Measurements from ENCODE around the gene GRK3. TPM values are rescaled to one million over a fixed set of nuclear protein-coding genes. Genes with fewer than 3 reads are reported as not detected.
"Not testable (repeated sequence)": the region's sequence is repeated elsewhere in the genome, so short reads cannot be mapped to it uniquely, and the experiment has no call there.

Gene GRK3
- total RNA-seq, 2 donors from 2014 or later: 19.4 to 21.0 TPM

DNA sequence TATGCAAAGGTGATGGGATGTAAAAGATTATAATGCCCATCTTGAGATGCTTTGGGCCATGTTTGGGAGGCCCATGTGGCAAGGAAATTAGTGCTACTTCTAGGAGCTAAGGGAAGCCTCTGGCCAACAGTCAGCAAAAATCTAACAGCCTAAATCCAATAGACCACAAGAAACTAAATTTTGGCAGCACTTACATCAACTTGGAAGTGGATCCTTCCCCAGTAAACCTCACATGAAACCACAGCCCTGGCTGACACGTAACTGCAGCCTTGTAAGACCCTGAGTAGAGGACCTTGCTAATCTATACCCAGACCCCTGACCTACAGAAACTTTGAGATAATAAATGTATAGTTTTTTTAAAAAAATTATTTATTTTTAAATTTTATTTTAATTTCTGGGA, 13.1 kb upstream of the GRK3 start:
- Mint-ChIP-seq H3K9me3 (peaks cover 8% of the 10 kb centered on the region), H3K4me1 (peaks cover 3% of the 10 kb centered on the region), H3K27me3 (ENCODE audit: insufficient read depth) (no peaks in the 10 kb centered on the region), H3K4me3 (no peak overlapping the region), H3K36me3 (ENCODE audit: low read depth) (no peaks in the 10 kb centered on the region), H3K27ac (no peak overlapping the region)
- DNase-seq: no peak
- WGBS, 2 experiments (ENCODE audit: insufficient coverage in 1 of 2, insufficient read length in 1 of 2): 93% methylated on average over 1 of the region's 1 CpG; no CpG with 5 or more reads in 1 of the 2 experiments
- Histone ChIP-seq H3K9ac (ENCODE audit: extremely low read depth, low read length, poor library complexity, severe bottlenecking) (no peak overlapping the region), H3K4me1 (ENCODE audit: control insufficient read depth, insufficient read depth, low read length) (no peaks in the 10 kb centered on the region), H3K27ac (ENCODE audit: low read depth, low read length) (no peak overlapping the region), H3K27me3 (ENCODE audit: control insufficient read depth, insufficient read depth, low read length, poor library complexity, severe bottlenecking) (no peaks in the 10 kb centered on the region), H3K9me3 (ENCODE audit: control insufficient read depth, low read length) (no peaks in the 10 kb centered on the region), H3K4me3 (ENCODE audit: low read length) (no peak overlapping the region), H3K36me3 (ENCODE audit: control insufficient read depth, insufficient read depth, low read length) (no peaks in the 10 kb centered on the region)
- TF ChIP-seq, protein P1, sequence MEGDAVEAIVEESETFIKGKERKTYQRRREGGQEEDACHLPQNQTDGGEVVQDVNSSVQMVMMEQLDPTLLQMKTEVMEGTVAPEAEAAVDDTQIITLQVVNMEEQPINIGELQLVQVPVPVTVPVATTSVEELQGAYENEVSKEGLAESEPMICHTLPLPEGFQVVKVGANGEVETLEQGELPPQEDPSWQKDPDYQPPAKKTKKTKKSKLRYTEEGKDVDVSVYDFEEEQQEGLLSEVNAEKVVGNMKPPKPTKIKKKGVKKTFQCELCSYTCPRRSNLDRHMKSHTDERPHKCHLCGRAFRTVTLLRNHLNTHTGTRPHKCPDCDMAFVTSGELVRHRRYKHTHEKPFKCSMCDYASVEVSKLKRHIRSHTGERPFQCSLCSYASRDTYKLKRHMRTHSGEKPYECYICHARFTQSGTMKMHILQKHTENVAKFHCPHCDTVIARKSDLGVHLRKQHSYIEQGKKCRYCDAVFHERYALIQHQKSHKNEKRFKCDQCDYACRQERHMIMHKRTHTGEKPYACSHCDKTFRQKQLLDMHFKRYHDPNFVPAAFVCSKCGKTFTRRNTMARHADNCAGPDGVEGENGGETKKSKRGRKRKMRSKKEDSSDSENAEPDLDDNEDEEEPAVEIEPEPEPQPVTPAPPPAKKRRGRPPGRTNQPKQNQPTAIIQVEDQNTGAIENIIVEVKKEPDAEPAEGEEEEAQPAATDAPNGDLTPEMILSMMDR (conservative IDR thresholded peaks at IDR 0.05): no peak

DNA sequence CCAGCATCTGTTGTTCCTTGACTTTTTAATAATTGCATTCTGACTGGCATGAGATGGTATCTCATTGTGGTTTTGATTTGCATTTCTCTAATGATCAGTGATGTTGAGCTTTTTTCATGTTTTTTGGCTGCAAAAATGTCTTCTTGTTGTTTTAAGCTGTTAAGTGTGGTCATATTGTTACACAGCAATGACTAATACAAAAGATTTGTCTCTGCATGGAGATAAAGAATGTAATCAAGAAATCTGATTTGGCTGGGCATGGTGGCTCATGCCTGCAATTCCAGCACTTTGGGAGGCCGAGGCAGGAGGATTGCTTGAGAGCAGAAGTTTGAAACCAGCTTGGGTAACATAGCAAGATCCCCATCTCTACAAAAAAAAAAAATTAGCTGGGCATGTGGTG, 12.1 kb upstream of the GRK3 start:
- H3K36me3 ChIP-seq (ENCODE audit: control insufficient read depth, insufficient read depth, low read length); H3K4me3 ChIP-seq (ENCODE audit: low read length); H3K36me3 Mint-ChIP-seq (ENCODE audit: low read depth); H3K27me3 ChIP-seq (ENCODE audit: control insufficient read depth, insufficient read depth, low read length, poor library complexity, severe bottlenecking); H3K9me3 ChIP-seq (ENCODE audit: control insufficient read depth, low read length); DNase-seq; H3K4me3 Mint-ChIP-seq; H3K9ac ChIP-seq (ENCODE audit: extremely low read depth, low read length, poor library complexity, severe bottlenecking); H3K27me3 Mint-ChIP-seq (ENCODE audit: insufficient read depth); H3K27ac ChIP-seq (ENCODE audit: low read depth, low read length); H3K4me1 ChIP-seq (ENCODE audit: control insufficient read depth, insufficient read depth, low read length); H3K4me1 Mint-ChIP-seq; H3K9me3 Mint-ChIP-seq; H3K27ac Mint-ChIP-seq: not testable (repeated sequence)
- 100% methylated on average over 1 of the region's 1 CpG; no CpG with 5 or more reads in 1 of the 2 experiments for WGBS, 2 experiments (ENCODE audit: insufficient coverage in 1 of 2, insufficient read length in 1 of 2)

DNA sequence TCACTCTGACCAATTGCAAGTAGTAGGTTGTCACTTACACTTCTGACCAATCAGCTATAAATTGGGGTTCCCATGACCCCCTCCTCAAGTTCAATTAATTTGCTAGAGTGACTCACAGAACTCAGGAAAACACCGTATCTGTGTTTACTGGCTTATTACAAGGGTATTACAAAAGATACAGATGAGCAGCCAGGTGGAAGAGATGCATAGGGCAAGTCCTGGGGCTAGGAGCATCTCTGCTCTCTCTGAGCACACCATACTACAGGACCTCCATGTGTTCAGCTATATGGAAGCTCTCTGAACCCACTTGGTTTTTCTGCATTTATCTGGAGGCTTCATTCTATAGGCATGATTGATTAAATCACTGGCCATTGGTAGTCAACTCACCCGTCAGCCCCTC, 11.3 kb upstream of the GRK3 start:
- Mint-ChIP-seq H3K4me1 (no peaks in the 10 kb centered on the region), H3K9me3 (peaks cover 8% of the 10 kb centered on the region), H3K27me3 (ENCODE audit: insufficient read depth) (peaks cover under 1% of the 10 kb centered on the region), H3K27ac (no peak overlapping the region), H3K36me3 (ENCODE audit: low read depth) (no peaks in the 10 kb centered on the region), H3K4me3 (no peak overlapping the region)
- Histone ChIP-seq H3K4me3 (ENCODE audit: low read length) (no peak overlapping the region), H3K36me3 (ENCODE audit: control insufficient read depth, insufficient read depth, low read length) (no peaks in the 10 kb centered on the region), H3K27ac (ENCODE audit: low read depth, low read length) (no peak overlapping the region), H3K9me3 (ENCODE audit: control insufficient read depth, low read length) (no peaks in the 10 kb centered on the region), H3K4me1 (ENCODE audit: control insufficient read depth, insufficient read depth, low read length) (no peaks in the 10 kb centered on the region), H3K9ac (ENCODE audit: extremely low read depth, low read length, poor library complexity, severe bottlenecking) (no peak overlapping the region), H3K27me3 (ENCODE audit: control insufficient read depth, insufficient read depth, low read length, poor library complexity, severe bottlenecking) (no peaks in the 10 kb centered on the region)
- 87 to 88% methylated on average over 1 to 2 of the region's 2 CpGs for WGBS, 2 experiments (ENCODE audit: insufficient coverage in 1 of 2, insufficient read length in 1 of 2)
- DNase-seq: no peak
- TF ChIP-seq, protein P1 (conservative IDR thresholded peaks at IDR 0.05): no peak

DNA sequence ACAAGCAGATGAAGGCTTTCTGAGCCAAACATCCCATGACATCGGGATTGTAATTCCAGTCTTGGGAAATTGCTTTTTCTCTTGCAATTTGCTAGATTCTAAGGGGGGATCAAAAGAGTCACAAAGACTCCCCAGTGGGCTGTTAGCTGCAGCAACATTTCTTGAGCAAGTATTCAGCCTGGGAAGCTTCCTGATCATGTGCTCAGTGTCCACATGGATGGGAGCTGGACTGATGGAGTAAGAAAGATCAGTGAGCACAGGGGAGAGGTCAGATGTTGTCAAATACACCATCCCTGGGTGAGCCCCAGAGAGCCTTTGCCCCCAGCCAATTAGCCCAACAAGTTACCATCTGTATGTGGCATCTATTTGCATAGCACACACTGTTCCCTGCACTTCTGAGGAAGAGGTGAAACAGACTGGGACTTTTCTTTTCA, 10.2 kb upstream of the GRK3 start:
- no peak overlapping the region for H3K4me3 Mint-ChIP-seq
- TF ChIP-seq, protein P1 (conservative IDR thresholded peaks at IDR 0.05): no peak
- WGBS, 2 experiments (ENCODE audit: insufficient coverage in 1 of 2, insufficient read length in 1 of 2): 90% methylated on average over 1 of the region's 1 CpG; no CpG with 5 or more reads in 1 of the 2 experiments

More for the DNA sequence above, 10.2 kb upstream of the GRK3 start:
- H3K36me3 ChIP-seq (ENCODE audit: control insufficient read depth, insufficient read depth, low read length): no peaks in the 10 kb centered on the region
- no peaks in the 10 kb centered on the region for H3K9me3 ChIP-seq (ENCODE audit: control insufficient read depth, low read length)
- Mint-ChIP-seq H3K9me3 (peaks cover 8% of the 10 kb centered on the region), H3K27ac (no peak overlapping the region), H3K27me3 (ENCODE audit: insufficient read depth) (peaks cover 4% of the 10 kb centered on the region), H3K36me3 (ENCODE audit: low read depth) (no peaks in the 10 kb centered on the region), H3K4me1 (no peaks in the 10 kb centered on the region)
- no peak overlapping the region for H3K4me3 ChIP-seq (ENCODE audit: low read length)
- H3K4me1 ChIP-seq (ENCODE audit: control insufficient read depth, insufficient read depth, low read length): no peaks in the 10 kb centered on the region
- no peak for DNase-seq
- H3K27me3 ChIP-seq (ENCODE audit: control insufficient read depth, insufficient read depth, low read length, poor library complexity, severe bottlenecking): no peaks in the 10 kb centered on the region
- no peak overlapping the region for H3K27ac ChIP-seq (ENCODE audit: low read depth, low read length)
- no peak overlapping the region for H3K9ac ChIP-seq (ENCODE audit: extremely low read depth, low read length, poor library complexity, severe bottlenecking)

Data from endodermal cell (in vitro differentiated cells).